MM.1S (cell line): Measurements from ENCODE around the gene SIAH1.

Experiments
- EZH2 ChIP-seq: fragments of 300-600 bp; sonication (generic); optimal IDR thresholded peaks from 2 replicates; pipeline ENCODE3; 2017; ENCODE audit warnings: low read depth, mild to moderate bottlenecking, antibody characterized with exemption, low read length, mixed read lengths
- TF ChIP-seq, protein P1 (sequence below): fragments of 300-600 bp; sonication (generic); IDR thresholded peaks from 2 replicates; pipeline ENCODE4 v1.5.1; 2016; ENCODE audit warnings: antibody characterized with exemption, low read length, mixed read lengths

DNA sequence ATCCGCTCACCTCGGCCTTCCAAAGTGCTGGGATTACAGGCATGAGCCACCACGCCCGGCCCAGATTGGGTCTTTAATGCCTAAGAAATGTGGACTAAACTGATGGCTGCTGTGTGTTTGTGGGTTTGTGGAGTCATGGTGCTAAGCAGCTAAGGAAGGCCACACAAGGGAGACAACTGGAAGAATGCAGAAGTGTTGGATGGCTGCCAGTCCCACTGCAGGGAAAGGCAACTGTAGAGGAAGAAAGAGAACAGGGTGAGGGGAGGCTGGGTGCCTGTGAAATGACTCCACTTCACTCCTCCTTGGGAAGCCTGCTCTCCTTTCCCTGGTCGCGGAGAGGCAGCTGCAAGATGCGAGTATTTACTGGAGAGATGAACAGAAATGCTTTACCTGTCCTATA is 23.5 kb upstream of the SIAH1 start:
- no peak for TF ChIP-seq EZH2
- TF ChIP-seq, protein P1, sequence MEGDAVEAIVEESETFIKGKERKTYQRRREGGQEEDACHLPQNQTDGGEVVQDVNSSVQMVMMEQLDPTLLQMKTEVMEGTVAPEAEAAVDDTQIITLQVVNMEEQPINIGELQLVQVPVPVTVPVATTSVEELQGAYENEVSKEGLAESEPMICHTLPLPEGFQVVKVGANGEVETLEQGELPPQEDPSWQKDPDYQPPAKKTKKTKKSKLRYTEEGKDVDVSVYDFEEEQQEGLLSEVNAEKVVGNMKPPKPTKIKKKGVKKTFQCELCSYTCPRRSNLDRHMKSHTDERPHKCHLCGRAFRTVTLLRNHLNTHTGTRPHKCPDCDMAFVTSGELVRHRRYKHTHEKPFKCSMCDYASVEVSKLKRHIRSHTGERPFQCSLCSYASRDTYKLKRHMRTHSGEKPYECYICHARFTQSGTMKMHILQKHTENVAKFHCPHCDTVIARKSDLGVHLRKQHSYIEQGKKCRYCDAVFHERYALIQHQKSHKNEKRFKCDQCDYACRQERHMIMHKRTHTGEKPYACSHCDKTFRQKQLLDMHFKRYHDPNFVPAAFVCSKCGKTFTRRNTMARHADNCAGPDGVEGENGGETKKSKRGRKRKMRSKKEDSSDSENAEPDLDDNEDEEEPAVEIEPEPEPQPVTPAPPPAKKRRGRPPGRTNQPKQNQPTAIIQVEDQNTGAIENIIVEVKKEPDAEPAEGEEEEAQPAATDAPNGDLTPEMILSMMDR: no peak
